Measurements from ENCODE around the gene PRKN. TPM values are rescaled to one million over a fixed set of nuclear protein-coding genes. Genes with fewer than 3 reads are reported as not detected.

The PRKN gene
- total RNA-seq, 1 donor from 2014 or later = not detected

GRCh38 chr6:162388383-162388777 is 339.2 kb downstream of the PRKN start:
- intact Hi-C loops (cut with micrococcal nuclease) = no loop called here

- intact Hi-C loops (cut with micrococcal nuclease) = no loop called here
Measured at GRCh38 chr6:162387718-162388382, 339.7 kb downstream of the PRKN start.

GRCh38 chr6:162385980-162386379 is 341.6 kb downstream of the PRKN start:
- intact Hi-C loops (cut with micrococcal nuclease) = no loop called here

GRCh38 chr6:162379757-162380409 is 347.7 kb downstream of the PRKN start:
- intact Hi-C loops (cut with micrococcal nuclease) = no loop called here

- intact Hi-C loops (cut with micrococcal nuclease) = no loop called here
Measured at GRCh38 chr6:162377735-162378134, 349.8 kb downstream of the PRKN start.

GRCh38 chr6:162373868-162374267 is 353.7 kb downstream of the PRKN start:
- intact Hi-C loops (cut with micrococcal nuclease) = no loop called here

GRCh38 chr6:162373192-162373591 is 354.4 kb downstream of the PRKN start:
- intact Hi-C loops (cut with micrococcal nuclease) = no loop called here

GRCh38 chr6:162372106-162372505 is 355.5 kb downstream of the PRKN start:
- intact Hi-C loops (cut with micrococcal nuclease) = no loop called here

- intact Hi-C loops (cut with micrococcal nuclease) = no loop called here
Measured at GRCh38 chr6:162371121-162371520, 356.4 kb downstream of the PRKN start.

- intact Hi-C loops (cut with micrococcal nuclease) = no loop called here
Measured at GRCh38 chr6:162369091-162369490, 358.5 kb downstream of the PRKN start.

GRCh38 chr6:162364488-162364887 is 363.1 kb downstream of the PRKN start:
- intact Hi-C loops (cut with micrococcal nuclease) = no loop called here

GRCh38 chr6:162363757-162364156 is 363.8 kb downstream of the PRKN start:
- intact Hi-C loops (cut with micrococcal nuclease) = no loop called here

- intact Hi-C loops (cut with micrococcal nuclease) = no loop called here
Measured at GRCh38 chr6:162360901-162361567, 366.5 kb downstream of the PRKN start.

- intact Hi-C loops (cut with micrococcal nuclease) = no loop called here
Measured at GRCh38 chr6:162358625-162359024, 368.9 kb downstream of the PRKN start.

GRCh38 chr6:162345051-162345511 is 382.5 kb downstream of the PRKN start:
- intact Hi-C loops (cut with micrococcal nuclease) = no loop called here

- intact Hi-C loops (cut with micrococcal nuclease) = no loop called here
Measured at GRCh38 chr6:162344646-162345010, 382.9 kb downstream of the PRKN start.

- intact Hi-C loops (cut with micrococcal nuclease) = no loop called here
Measured at GRCh38 chr6:162343936-162344645, 383.5 kb downstream of the PRKN start.

GRCh38 chr6:162343198-162343935 is 384.2 kb downstream of the PRKN start:
- intact Hi-C loops (cut with micrococcal nuclease) = no loop called here

- intact Hi-C loops (cut with micrococcal nuclease) = no loop called here
Measured at GRCh38 chr6:162337412-162337811, 390.2 kb downstream of the PRKN start.

GRCh38 chr6:162336359-162336758 is 391.2 kb downstream of the PRKN start:
- intact Hi-C loops (cut with micrococcal nuclease) = no loop called here

GRCh38 chr6:162332365-162332764 is 395.2 kb downstream of the PRKN start:
- intact Hi-C loops (cut with micrococcal nuclease) = no loop called here
